ENCODE results near the gene DMRTC2.

- no peak for TF ChIP-seq MLX (CRISPR knock-in tag; IDR thresholded peaks at IDR 0.05)
- no peak for TF ChIP-seq JAZF1 (CRISPR knock-in tag; IDR thresholded peaks at IDR 0.05)
- no peak for TF ChIP-seq CTCF (IDR thresholded peaks at IDR 0.05)
- no peak for TF ChIP-seq SMAD3 (CRISPR knock-in tag; IDR thresholded peaks at IDR 0.05; ENCODE audit: borderline replicate concordance)
- TF ChIP-seq MXD4 (CRISPR knock-in tag; IDR thresholded peaks at IDR 0.05; ENCODE audit: borderline replicate concordance), result no peak
- no peak for TF ChIP-seq MAX (CRISPR knock-in tag; IDR thresholded peaks at IDR 0.05)
- no peak for TF ChIP-seq IRF2 (CRISPR knock-in tag; IDR thresholded peaks at IDR 0.05; ENCODE audit: borderline replicate concordance, low read depth)
- TF ChIP-seq AFF4 (CRISPR knock-in tag; IDR thresholded peaks at IDR 0.05; ENCODE audit: borderline replicate concordance), result no peak
- TF ChIP-seq FOXJ3 (CRISPR knock-in tag; IDR thresholded peaks at IDR 0.05; ENCODE audit: borderline replicate concordance), result no peak
- TF ChIP-seq CBFB (CRISPR knock-in tag; IDR thresholded peaks at IDR 0.05; ENCODE audit: low read depth), result no peak
- no peak for TF ChIP-seq NFYB (CRISPR knock-in tag; conservative IDR thresholded peaks at IDR 0.05; ENCODE audit: low read depth)
Measured at GRCh38 chr19:41879670-41880328, 35.0 kb downstream of the DMRTC2 start.
